GM21619 (cell line): ENCODE measurements around the gene RALGAPA1.
"Not testable (repeated sequence)": the region's sequence is repeated elsewhere in the genome, so short reads cannot be mapped to it uniquely, and the experiment has no call there.

Experiments used
- ATAC-seq: cut with Tn5 transposase; IDR thresholded peaks from one replicate; pipeline ENCODE4 v1.9.1; 2021; ENCODE audit not compliant: unreplicated experiment

Gene RALGAPA1

DNA sequence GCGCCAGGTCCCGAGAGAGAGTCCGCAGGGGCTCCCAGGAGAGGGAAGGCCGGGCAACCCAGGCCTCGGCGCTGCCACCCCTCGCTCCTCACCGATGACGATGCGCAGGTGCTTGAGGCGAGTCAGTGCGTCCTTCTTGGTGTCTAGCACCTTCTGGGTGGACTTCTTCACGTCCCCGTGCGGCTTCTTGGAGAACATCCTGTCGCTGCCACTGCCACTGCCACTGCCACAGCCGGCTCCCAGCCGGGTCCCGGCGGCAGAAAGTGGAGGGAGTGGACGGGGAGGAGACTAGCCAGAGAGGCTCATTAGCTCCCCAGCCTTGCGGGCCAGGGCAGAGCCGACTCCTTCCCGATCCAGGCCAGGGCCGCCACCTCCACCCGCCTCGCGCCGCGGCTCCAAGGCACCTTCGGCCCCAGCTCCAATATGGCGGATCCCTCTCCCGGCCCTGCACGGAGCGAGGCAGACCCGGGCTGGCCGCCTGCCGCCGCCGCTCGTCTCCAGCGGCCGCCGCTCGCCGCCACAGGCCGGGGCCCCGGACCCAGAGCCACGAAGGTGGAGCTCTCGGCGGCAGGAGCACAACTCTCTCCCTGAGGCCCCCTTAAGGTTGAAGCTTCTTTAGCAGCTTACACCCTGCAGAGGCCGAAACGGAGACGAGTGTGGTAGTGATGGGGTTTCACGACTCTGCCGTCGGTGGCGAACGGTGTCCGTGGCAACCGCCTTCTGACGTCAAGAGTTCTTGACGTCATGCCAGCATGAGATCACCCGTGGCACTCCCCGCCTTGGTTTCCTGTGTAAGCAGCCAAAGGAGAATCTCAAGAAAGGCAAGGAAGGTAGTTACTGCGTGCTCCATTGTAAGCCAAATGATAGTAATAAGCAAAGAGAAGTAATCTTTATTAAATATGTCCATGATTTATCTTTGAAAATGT, at the start of gene RALGAPA1:
RALGAPA1 (minus strand) TSS at position 658 of the 926 bp plus-strand sequence; CDS start at position 198, 460 bp downstream.
- peak; percentile 98 for ATAC-seq

DNA sequence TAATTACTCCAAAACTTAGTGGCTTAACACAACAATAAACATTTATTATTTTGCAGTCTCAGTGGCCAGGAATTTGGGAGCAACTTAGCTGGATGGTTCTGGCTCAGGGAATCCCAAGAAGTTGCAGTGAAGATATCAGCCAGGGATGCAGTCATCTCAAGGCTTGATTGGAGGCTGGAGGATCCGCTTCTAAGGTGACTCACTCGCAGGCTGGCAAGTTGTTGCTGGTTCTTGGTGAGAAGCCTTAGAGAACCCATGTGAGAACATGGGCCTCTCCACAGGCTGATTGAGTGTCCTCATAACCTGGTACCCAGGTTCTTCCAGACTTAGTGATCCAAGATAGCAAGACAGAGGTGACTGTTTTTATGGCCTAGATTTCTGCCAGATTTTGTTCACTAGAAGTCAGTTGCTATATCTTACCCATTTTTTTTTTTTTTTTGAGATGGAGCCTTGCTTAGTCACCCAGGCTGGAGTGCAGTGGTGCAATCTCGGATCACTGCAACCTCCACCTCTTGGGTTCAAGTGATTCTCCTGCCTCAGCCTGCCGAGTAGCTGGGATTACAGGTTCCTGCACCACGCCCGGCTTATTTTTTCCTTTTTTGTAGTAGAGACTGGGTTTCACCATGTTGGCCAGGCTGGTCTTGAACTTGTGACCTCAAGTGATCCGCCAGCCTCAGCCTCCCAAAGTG, 49.6 kb upstream of the RALGAPA1 start:
- no peak for ATAC-seq

DNA sequence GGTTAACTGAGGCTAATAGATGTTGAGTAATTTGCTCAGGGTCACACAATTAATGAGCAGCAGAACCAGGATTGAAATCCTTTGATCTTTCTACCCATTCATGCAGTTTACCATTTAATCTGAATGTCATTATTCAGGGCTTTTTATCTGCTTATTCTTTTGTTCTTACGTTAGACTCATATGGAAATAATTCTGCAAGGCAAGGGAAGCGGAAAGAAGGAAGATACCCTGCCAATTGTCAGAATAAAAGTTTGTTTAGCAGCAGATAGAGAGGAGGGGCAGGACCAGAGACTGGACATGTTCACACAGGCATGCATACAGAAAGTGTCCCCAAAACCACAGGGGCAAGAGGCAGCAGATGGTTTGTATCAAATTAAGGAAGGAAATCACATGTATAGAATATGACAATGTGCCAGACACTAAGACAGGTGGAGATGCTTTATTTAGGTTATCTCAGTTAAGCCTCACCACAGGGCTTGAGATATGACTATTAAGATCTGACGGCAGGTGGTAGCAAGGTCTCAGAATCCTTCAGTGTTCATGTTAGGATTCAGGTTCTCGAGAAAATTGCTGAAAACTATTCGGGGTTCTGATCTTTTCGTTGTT, 46.9 kb upstream of the RALGAPA1 start:
- ATAC-seq: peak; percentile 94

DNA sequence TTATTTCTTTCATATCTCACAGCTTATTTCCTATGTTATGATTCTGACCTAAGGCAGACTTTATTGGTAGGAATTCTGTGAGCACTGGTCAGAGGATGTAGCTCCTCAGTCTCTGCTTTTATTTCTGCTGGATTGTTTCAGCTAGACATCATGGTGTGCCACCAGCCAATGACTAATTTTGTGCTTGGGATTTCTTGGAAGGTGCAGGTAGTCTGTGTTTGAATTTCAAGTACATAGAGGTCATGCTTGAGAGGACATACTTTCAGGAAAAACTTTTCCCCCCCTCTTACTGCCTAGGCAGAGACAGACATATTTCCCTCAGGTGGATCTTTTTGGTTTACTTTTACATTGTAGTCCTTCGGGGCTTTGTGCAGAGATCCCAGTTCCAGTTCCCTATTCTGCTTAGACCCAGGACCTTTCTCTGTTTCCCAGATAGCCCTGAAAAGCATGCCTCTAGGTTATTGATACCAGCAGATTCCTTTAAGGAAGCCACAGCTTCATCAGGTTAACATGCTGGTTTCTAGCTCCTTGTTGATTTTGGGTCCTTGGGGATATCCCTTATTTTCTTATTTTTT, 45.7 kb upstream of the RALGAPA1 start:
- no peak for ATAC-seq

DNA sequence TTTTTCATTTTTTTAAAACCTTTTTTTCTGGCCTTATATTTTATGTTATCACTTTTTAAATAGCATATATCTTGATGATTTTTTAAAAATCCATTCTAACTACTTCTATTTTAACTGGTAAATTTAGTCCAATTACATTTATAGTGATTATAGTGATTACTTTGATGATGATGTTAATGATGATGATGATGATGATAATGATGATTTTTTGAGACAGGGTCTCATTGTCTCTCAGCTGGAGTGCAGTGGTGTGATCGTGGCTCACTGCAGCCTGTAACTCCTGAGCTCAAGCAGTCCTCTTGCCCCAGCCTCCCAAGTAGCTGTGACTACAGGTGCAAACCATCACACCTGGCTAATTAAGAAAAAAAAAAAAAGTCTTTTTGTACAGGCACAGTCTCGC, 44.1 kb upstream of the RALGAPA1 start:
- no peak for ATAC-seq

DNA sequence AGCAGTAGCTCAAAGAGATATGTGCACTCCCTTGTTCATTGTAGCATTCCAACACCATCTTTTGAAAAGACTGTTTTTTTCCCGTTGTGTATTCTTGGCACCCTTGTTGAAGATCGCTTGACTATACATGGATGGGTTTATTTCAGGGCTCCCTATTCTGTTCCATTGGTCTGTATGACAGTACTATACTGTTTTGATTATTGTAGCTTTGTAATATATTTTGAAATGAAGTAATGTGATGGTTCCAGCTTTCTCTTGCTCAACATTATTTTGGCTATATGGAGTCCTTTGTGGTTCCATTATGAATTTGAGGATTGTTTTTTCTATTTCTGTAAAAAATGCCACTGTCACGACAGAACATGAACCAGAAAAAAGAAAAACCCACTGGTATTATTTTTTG, 42.7 kb upstream of the RALGAPA1 start:
- ATAC-seq: no peak

DNA sequence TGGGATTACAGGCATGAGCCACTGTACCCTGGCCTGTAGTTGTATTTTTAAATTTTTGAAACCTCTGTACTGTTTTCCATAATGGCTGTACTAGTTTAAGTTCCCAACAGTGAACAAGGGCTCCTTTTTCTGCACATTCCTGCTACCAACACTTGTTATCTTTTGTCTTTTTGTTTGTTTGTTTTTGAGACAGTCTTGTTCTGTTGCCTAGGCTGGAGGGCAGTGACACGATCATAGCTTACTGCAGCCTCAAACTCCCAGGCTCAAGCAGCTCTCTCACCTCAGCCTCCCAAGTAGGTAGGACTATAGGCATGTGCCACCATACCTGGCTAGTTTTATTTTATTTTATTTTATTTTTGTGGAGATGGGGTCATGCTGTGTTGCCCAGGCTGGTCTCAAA, 40.0 kb upstream of the RALGAPA1 start:
- no peak for ATAC-seq

DNA sequence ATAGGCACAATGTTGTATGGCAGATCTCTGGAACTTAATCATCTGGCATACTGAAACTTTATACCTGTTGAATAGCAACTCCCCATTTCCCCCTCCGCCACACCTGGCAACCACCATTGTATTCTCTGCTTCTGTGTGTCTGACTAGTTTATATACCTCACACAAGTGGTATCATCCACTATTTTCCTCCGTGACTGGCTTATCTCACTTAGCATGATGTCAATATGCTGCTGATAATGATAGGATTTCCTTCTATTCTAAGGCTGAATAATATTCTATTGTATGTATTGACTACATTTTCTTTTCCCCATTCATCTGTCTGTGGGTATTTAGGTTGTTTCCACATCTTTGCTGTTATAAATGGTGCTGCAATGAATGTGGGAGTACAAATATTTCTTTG, 38.5 kb upstream of the RALGAPA1 start:
- no peak for ATAC-seq

DNA sequence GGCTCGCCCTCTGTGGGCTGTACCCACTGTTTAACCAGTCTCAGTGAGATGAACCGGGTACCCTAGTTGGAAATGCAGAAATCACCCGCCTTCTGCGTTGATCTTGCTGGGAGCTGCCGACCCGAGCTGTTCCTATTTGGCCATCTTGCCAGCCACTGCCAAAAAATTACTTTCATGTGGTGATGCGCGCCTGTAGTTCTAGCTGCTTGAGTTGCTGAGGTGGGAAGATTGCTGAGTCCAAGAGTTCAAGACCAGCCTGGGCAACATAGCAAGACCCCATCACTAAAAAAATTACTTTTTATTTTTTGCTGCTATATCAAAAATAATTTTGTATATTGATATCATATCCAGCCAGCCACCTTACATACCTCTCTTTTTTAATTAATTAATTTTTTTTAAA, 35.4 kb upstream of the RALGAPA1 start:
- ATAC-seq: no peak

DNA sequence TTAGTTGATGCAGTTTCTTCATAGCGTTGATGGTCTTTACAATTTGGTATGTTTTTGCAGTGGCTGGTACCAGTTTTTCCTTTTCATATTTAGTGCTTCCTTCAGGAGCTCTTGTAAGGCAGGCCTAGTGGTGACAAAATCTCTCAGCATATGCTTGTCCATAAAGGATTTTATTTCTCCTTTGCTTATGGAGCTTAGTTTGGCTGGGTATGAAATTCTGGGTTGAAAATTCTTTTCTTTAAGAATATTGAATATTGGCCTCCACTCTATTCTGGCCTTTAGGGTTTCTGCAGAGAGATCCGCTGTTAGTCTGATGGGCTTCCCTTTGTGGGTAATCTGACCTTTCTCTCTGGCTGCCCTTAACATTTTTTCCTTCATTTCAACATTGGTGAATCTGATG, 33.1 kb upstream of the RALGAPA1 start:
- ATAC-seq: not testable (repeated sequence)

DNA sequence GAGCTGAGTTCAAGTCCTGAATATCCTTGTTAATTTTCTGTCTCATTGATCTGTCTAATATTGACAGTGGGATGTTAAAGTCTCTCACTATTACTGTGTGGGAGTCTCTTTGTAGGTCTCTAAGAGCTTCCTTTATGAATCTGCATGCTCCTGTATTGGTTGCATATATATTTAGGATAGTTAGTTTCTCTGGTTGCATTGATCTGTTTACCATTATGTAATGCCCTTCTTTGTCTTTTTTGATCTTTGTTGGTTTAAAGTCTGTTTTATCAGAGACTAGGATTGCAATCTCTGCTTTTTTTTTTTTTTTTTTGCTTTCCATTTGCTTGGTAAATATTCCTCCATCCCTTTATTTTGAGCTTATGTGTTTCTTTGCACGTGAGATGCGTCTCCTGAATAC, 32.6 kb upstream of the RALGAPA1 start:
- not testable (repeated sequence) for ATAC-seq

DNA sequence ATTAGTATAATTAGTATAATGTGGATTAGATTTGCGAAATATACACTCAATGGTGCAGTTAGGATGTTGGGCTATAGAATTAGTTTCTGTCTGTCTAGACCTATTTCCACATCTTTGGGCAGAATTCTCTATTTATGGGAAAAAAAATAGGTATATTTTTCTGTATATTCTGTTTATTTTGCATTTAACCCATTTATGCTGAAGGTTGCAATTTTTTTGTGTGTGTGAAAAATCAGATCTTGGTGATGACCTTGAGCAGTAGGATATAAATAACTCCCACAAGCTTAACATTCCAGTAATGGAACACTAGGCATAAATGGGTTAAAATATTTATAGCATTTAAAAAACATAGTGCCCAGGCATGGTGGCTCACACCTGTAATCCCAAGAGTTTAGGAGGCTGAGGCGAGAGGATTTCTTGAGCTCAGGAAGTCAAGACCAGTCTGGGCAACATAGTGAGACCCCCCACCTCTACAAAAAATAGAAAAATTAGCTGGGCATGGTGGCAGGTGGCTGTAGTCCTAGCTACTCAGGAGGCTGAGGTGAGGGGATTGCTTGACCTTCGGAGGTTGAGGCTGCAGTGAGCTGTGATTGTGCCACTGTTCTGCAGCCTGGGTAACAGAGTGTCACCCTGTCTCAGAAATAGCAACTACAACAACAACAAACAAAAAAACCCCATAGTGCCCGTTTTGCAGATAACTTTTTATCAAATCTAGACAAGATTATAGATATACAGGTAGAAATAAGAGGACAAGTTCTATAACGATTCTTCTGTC, 26.3 kb upstream of the RALGAPA1 start:
- ATAC-seq: no peak

DNA sequence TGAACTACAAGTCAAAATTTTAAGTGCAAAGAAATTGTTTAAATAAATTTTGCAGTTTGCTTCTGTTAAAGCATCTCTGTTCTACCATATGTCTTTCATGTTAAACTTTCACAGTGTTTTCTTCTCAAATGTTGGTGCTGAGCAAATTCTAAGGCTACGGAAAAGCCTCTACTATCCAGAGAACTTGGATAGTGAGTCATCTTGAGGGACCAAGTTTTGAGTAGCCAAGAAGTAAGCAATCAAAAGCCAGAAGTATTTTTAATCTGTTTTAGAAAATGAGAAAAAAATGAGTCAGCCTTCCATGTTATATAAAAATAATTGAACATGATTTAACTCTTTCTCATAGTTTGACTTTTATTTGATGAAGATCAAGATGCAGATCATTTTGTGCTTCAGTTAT, 20.4 kb upstream of the RALGAPA1 start:
- ATAC-seq: no peak

DNA sequence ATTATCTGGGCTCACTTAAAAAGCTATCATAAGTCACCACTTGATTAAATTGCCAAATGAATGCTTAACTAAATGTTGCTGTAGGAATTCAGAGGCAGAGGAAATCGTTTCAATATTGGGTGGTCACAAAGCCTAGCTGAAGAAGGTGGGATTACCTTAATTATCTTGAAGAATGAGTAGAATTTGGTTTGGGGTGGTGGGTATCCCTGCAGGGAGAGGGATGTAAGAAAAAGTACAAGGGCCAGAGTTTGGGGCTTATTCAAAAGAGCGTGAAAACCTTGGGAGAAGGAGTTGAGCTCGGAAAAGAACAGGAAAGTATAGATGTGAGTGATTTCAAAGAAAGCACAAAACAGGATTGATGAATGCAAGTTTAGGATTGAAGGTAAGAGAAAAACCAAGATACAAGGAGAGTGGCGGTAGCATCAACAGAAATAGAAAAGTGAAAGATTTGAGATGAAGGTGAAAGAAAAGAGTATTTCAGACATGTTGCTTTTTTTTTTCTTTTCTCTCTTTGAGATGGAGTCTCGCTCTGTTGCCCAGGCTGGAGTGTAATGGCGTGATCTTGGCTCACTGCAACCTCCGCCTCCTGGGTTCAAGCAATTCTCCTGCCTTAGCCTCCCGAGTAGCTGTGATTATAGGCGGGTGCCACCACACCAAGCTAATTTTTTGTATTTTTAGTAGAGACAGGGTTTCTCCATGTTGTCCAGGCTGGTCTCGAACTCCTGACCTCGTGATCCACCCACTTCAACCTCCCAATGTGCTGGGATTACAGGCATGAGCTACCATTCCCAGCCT, 18.8 kb upstream of the RALGAPA1 start:
- ATAC-seq: no peak

DNA sequence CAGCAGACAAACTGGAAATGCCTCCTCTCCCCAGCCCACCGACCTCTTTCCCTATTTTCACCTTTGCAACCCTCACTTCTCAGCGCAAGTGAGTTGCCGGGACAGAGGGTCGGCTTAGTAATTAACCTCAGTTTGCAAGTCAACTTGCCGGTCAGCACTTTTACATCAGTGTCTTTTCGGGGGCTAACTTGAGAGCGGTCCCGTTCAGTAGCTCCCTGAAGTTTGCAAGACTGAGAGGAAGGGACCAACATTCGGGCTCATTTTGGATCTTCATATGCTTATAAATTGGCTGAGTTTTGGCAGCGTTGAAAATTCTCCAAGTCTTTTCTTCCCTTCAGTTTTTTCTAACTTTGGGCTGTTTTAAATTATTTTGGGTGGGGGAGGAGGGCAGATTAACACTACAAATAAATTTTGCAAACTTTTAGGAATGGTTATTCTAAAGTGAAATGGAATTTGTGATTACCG, 17.9 kb upstream of the RALGAPA1 start:
- no peak for ATAC-seq

DNA sequence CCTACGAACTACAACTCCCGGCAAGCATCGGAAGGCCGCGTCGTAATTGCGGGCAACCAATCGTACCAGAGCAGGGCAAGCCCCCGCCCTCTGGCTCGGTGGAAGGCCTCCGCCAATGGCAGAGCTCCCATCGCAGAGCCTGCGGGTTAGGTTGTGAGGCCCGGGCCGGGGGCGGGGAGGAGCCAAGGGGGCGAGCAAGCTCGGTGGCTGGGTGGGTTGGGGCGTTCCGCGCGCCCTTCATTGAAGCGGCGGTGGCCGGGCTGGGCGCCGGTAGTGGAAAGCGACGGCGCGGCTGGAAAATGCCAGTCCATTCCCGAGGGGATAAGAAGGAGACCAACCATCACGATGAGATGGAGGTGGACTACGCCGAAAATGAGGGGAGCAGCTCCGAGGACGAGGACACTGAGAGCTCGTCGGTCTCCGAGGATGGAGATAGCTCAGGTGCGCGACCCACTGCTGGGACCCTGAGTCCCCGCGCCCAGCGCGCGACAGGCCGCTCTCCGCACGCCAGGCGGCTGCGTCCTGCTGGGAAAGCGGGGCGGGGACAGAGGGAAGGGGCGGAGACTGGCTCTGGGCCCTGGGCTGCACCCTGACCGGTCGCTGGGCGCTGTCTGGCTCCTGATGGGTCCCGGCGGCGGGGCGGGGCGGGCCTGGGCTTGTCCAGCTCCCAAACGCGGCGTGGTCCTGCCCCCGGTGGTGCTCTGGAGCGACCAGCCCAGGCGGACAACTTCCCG, 17.3 kb upstream of the RALGAPA1 start, which contains the start of gene BRMS1L:
BRMS1L (plus strand) TSS at position 121 of the 734 bp plus-strand sequence; CDS start at position 300, 179 bp downstream.
- peak; percentile 96 for ATAC-seq

DNA sequence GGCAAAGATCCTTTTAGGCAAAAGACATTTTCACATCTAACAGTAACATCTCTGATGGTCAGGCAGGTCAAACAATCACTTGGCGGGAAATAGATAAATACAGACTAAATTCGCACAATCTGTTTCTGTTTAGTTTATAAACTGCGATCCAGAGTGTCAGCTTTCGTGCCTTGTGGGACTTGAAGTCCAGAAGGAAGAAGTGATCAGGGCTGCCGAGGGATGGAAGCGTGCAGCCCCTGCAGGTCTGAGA, 16.8 kb upstream of the RALGAPA1 start:
- no peak for ATAC-seq

DNA sequence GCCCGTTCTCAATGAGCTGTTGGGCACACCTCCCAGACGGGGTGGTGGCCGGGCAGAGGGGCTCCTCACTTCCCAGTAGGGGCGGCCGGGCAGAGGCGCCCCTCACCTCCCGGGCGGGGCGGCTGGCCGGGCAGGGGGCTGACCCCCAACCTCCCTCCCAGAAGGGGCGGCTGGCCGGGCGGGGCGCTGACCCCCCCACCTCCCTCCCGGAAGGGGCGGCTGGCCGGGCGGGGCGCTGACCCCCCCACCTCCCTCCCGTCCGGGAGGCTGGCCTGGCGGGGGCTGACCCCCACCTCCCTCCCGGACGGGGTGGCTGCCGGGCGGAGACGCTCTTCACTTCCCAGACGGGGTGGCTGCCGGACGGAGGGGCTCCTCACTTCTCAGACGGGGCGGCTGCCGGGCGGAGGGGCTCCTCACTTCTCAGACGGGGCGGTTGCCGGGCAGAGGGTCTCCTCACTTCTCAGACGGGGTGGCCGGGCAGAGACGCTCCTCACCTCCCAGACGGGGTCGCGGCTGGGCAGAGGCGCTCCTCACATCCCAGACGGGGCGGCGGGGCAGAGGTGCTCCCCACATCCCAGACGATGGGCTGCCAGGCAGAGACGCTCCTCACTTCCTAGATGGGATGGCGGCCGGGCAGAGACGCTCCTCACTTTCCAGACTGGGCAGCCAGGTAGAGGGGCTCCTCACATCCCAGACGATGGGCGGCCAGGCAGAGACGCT, 15.5 kb upstream of the RALGAPA1 start:
- not testable (repeated sequence) for ATAC-seq

DNA sequence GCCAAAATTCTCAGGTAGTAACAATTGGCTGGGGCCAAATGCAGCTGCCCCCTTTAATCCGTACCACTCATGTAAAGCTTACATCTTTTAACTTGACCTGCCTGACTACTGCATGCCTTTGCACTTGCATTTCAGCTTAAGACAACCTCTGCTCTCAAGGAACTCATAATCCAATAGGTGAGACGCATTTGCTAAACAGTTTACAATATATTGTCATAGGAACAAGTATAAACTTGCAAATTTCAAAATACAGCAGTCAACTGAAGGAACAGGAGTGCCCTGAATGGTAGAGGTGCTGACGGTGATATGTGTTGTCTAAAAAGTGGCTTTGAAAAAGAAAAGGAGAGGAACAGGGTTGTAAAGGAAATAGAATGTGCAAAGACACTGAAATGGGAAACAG, 13.4 kb upstream of the RALGAPA1 start:
- no peak for ATAC-seq
